NCI-H82 (cell line): ENCODE data around the gene JADE2.

Experiments
- DNase-seq: peaks from one replicate; lab custom pipeline; 2025; lab: John Stamatoyannopoulos, UW

Gene JADE2

GRCh38 chr5:134524826-134525682, at the start of gene JADE2:
TSS of gene JADE2 (plus strand) at chr5:134525670. CDS start at chr5:134535858, 10,188 bp downstream.
- peak; percentile 61 for DNase-seq

GRCh38 chr5:134477462-134478245, 47.8 kb upstream of the JADE2 start:
- no peak for DNase-seq

- DNase-seq = no peak
Observed at GRCh38 chr5:134479839-134480238, 45.6 kb upstream of the JADE2 start.

GRCh38 chr5:134489227-134489944, 36.1 kb upstream of the JADE2 start:
- DNase-seq = no peak

- DNase-seq = no peak
Observed at GRCh38 chr5:134490255-134490924, 35.1 kb upstream of the JADE2 start.

GRCh38 chr5:134490925-134491271, 34.6 kb upstream of the JADE2 start:
- no peak for DNase-seq

- DNase-seq = no peak
Observed at GRCh38 chr5:134491841-134492442, 33.5 kb upstream of the JADE2 start.

GRCh38 chr5:134492568-134492967, 32.9 kb upstream of the JADE2 start:
- DNase-seq = no peak

- DNase-seq = no peak
Observed at GRCh38 chr5:134493461-134494055, 31.9 kb upstream of the JADE2 start.

- no peak for DNase-seq
Observed at GRCh38 chr5:134494780-134495179, 30.7 kb upstream of the JADE2 start.

GRCh38 chr5:134499905-134500304, 25.6 kb upstream of the JADE2 start:
- DNase-seq = peak; percentile 37

- DNase-seq = no peak
Observed at GRCh38 chr5:134500699-134501430, 24.6 kb upstream of the JADE2 start.

- DNase-seq = peak; percentile 30
Observed at GRCh38 chr5:134502259-134502658, 23.2 kb upstream of the JADE2 start.

- DNase-seq = no peak
Observed at GRCh38 chr5:134503088-134503936, 22.2 kb upstream of the JADE2 start.

GRCh38 chr5:134503937-134504437, 21.5 kb upstream of the JADE2 start:
- peak; percentile 59 for DNase-seq

- DNase-seq = no peak
Observed at GRCh38 chr5:134504629-134505300, 20.7 kb upstream of the JADE2 start.

- DNase-seq = no peak
Observed at GRCh38 chr5:134506054-134507039, 19.1 kb upstream of the JADE2 start.
